HepG2 (cell line): Measurements from ENCODE around the gene MRPS7. TPM values are rescaled to one million over a fixed set of nuclear protein-coding genes. Genes with fewer than 3 reads are reported as not detected.
A peak's percentile ranks its signal among the peaks of the same experiment; 100 is the strongest.

Experiments
- ASH2L ChIP-seq: fragments of 300-600, 200-600 bp; sonication (generic); IDR thresholded peaks from 2 replicates; pipeline ENCODE4 v1.7.0; 2017; ENCODE audit warnings: low read depth, mild to moderate bottlenecking, moderate library complexity, mixed read lengths, low read length; ENCODE audit not compliant: insufficient read length
- CBX2 ChIP-seq, 2 experiments: fragments of 200-600 bp in 1 of 2; sonication (generic); formaldehyde crosslinking in 1 of 2; IDR thresholded peaks; 2 replicates each; pipeline versions ENCODE4 v1.7.0 to v1.8.1; 2018 to 2022; ENCODE audit warnings: low read depth in 2 of 2, low read length in 1 of 2, mild to moderate bottlenecking in 1 of 2, missing genetic modification reagents in 1 of 2
- EP300 ChIP-seq, 3 experiments: sonication (generic) in 1 of 3; formaldehyde crosslinking in 1 of 3; IDR thresholded peaks; 2 replicates each; pipeline versions ENCODE4 v1.5.1 to v1.6.1; 2011 to 2020; ENCODE audit warnings: low read depth in 2 of 3, low read length in 2 of 3, borderline replicate concordance in 1 of 3, improper control_type of control experiment in 1 of 3, mild to moderate bottlenecking in 1 of 3, missing genetic modification reagents in 1 of 3, moderate library complexity in 1 of 3
- NFKBIZ ChIP-seq: IDR thresholded peaks from 2 replicates; pipeline ENCODE4 v1.6.1; 2018; ENCODE audit warnings: missing genetic modification reagents, missing compliant biosample characterization
- NR3C1 ChIP-seq: sonication (generic); formaldehyde crosslinking; IDR thresholded peaks from 2 replicates; pipeline ENCODE4 v1.4.0; 2020; ENCODE audit warnings: missing genetic modification reagents
- RFX5 ChIP-seq: IDR thresholded peaks from 2 replicates; pipeline ENCODE4 v1.6.1; 2011; ENCODE audit warnings: low read depth, low read length, improper control_type of control experiment
- ZBTB38 ChIP-seq: sonication (generic); formaldehyde crosslinking; IDR thresholded peaks from 2 replicates; pipeline ENCODE4 v1.5.1; 2020; ENCODE audit warnings: mild to moderate bottlenecking, missing genetic modification reagents
- ZNF180 ChIP-seq: sonication (generic); formaldehyde crosslinking; IDR thresholded peaks from 2 replicates; pipeline ENCODE4 v1.4.0; 2020; ENCODE audit warnings: low read depth, missing genetic modification reagents, borderline replicate concordance
- ZNF20 ChIP-seq: sonication (generic); formaldehyde crosslinking; IDR thresholded peaks from 2 replicates; pipeline ENCODE4 v1.4.0; 2020; ENCODE audit warnings: mild to moderate bottlenecking, moderate library complexity, missing genetic modification reagents
- ZNF468 ChIP-seq: sonication (generic); formaldehyde crosslinking; IDR thresholded peaks from 2 replicates; pipeline ENCODE4 v1.8.0; 2022; ENCODE audit warnings: mild to moderate bottlenecking, moderate library complexity, missing genetic modification reagents
- ZNF589 ChIP-seq: sonication (generic); formaldehyde crosslinking; conservative IDR thresholded peaks from 2 replicates; pipeline ENCODE4 v1.8.0; 2022; ENCODE audit warnings: mild to moderate bottlenecking, moderate library complexity, missing genetic modification reagents
- ZNF660 ChIP-seq: sonication (generic); formaldehyde crosslinking; IDR thresholded peaks from 2 replicates; pipeline ENCODE4 v1.5.1; 2020; ENCODE audit warnings: mild to moderate bottlenecking, low read depth, missing genetic modification reagents, borderline replicate concordance
- ZNF672 ChIP-seq: sonication (generic); formaldehyde crosslinking; IDR thresholded peaks from 2 replicates; pipeline ENCODE4 v1.8.1; 2022; ENCODE audit warnings: missing genetic modification reagents
- polyA plus RNA-seq, 8 experiments: library from polyadenylated mRNA; depleted of rRNA in 3 of 8; stranded (reverse) in 7 of 8; unstranded in 1 of 8; fragments of >200 nt; fragmentation: Illumina TruSeq in 4 of 8; extraction: Trizol in 4 of 8; gene quantifications; 2 replicates each; pipeline versions ENCODE4 v1.2.1 to v1.2.3, GENCODE V29; 2011 to 2016; ENCODE audit warnings: low read depth in 4 of 8, missing spikeins in 1 of 8, mixed read lengths in 1 of 8; ENCODE audit not compliant: insufficient read depth in 1 of 8
- total RNA-seq, 5 experiments: library from RNA; depleted of rRNA; stranded (reverse); fragments of >200 nt; fragmentation: Illumina TruSeq; extraction: Trizol; gene quantifications; 2 replicates each; pipeline ENCODE4 v1.2.3, GENCODE V29; 2016; ENCODE audit warnings: low read depth in 1 of 5
- TF ChIP-seq, protein P1 (sequence below): sonication (generic); formaldehyde crosslinking; IDR thresholded peaks from 2 replicates; pipeline ENCODE4 v1.4.0; 2020; ENCODE audit warnings: missing genetic modification reagents, mild to moderate bottlenecking, borderline replicate concordance
- TF ChIP-seq, protein P2 (sequence below): IDR thresholded peaks from 2 replicates; pipeline ENCODE4 v1.6.1; 2016; ENCODE audit warnings: missing compliant biosample characterization, missing genetic modification reagents, borderline replicate concordance
- TF ChIP-seq, protein P3 (sequence below): sonication (generic); formaldehyde crosslinking; IDR thresholded peaks from 2 replicates; pipeline ENCODE4 v1.4.0; 2020; ENCODE audit warnings: missing genetic modification reagents
- TF ChIP-seq, protein P4 (sequence below): sonication (generic); formaldehyde crosslinking; conservative IDR thresholded peaks from 2 replicates; pipeline ENCODE4 v1.4.0; 2020; ENCODE audit warnings: missing genetic modification reagents
- TF ChIP-seq, protein P5 (sequence below): sonication (generic); formaldehyde crosslinking; IDR thresholded peaks from 2 replicates; pipeline ENCODE4 v1.8.1; 2023; ENCODE audit warnings: mild to moderate bottlenecking, moderate library complexity, missing genetic modification reagents

MRPS7 gene
- total and polyA plus RNA-seq, 2 of the 13 experiments (the other 11 are each of a cell fraction or from before 2014, with no cell fraction given), result 97.0 to 162 TPM

DNA sequence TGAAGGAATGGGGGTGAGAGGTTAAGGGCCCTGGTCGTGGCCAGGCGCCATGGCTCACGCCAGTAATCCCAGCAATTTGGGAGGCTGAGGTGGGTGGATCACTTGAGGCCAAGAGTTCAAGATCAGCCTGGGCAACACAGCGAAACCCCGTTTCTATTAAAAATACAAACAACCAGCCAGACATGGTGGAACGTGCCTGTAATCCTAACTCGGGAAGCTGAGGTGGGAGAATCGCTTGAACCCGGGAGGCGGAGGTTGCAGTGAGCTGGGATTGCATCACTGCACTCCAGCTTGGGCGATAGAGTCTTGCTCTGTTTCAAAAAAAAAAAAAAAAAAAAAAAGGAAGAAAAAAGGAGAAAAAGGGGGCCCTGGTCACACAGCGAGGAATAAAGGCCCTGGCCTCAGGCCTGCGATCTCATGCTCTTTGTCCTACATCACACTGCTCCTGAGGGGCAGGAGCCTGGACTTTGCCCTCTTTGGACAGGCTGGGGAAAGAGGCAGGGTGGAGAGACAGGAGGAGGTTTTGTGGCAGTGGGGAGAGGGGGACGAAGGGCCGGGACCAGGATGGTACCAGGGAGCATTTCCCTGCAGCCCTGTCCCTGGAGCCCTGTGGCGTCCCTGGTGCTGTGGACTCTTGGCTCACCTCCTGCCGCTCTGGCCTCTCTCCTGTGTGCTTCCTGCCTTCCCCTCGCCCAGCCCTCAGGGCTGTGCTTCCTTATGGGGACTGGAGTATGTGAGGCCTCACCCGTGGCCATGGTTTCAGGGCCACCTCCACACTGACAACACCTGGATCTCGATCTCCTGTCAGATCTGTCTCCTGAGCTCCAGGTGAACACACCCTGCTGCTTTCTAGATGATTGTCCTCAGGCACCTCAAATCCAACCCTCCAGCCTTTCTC lies 47.3 kb downstream of the MRPS7 start (continued):
- TF ChIP-seq, protein P1, sequence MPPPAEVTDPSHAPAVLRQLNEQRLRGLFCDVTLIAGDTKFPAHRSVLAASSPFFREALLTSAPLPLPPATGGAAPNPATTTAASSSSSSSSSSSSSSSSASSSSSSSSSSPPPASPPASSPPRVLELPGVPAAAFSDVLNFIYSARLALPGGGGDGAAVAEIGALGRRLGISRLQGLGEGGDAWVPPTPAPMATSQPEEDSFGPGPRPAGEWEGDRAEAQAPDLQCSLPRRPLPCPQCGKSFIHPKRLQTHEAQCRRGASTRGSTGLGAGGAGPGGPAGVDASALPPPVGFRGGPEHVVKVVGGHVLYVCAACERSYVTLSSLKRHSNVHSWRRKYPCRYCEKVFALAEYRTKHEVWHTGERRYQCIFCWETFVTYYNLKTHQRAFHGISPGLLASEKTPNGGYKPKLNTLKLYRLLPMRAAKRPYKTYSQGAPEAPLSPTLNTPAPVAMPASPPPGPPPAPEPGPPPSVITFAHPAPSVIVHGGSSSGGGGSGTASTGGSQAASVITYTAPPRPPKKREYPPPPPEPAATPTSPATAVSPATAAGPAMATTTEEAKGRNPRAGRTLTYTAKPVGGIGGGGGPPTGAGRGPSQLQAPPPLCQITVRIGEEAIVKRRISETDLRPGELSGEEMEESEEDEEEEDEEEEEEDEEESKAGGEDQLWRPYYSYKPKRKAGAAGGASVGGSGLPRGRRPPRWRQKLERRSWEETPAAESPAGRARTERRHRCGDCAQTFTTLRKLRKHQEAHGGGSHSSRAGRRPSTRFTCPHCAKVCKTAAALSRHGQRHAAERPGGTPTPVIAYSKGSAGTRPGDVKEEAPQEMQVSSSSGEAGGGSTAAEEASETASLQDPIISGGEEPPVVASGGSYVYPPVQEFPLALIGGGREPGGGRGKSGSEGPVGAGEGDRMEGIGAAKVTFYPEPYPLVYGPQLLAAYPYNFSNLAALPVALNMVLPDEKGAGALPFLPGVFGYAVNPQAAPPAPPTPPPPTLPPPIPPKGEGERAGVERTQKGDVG (CRISPR knock-in tag), result no peak
- TF ChIP-seq ASH2L, result peak; percentile 94
- TF ChIP-seq, protein P2, sequence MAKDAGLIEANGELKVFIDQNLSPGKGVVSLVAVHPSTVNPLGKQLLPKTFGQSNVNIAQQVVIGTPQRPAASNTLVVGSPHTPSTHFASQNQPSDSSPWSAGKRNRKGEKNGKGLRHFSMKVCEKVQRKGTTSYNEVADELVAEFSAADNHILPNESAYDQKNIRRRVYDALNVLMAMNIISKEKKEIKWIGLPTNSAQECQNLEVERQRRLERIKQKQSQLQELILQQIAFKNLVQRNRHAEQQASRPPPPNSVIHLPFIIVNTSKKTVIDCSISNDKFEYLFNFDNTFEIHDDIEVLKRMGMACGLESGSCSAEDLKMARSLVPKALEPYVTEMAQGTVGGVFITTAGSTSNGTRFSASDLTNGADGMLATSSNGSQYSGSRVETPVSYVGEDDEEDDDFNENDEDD (CRISPR knock-in tag), result peak; percentile 50; the same call in 1 of the 2 replicates
- peak; percentile 59; the same call in 1 of the 2 replicates for TF ChIP-seq NFKBIZ
- TF ChIP-seq ZNF589 (CRISPR knock-in tag), result no peak
- TF ChIP-seq ZNF468 (CRISPR knock-in tag), result 0 out of 2 replicates have a peak, but pooled peaks have one; percentile 26
- peak; percentile 77 for TF ChIP-seq ZBTB38
- TF ChIP-seq, protein P3, sequence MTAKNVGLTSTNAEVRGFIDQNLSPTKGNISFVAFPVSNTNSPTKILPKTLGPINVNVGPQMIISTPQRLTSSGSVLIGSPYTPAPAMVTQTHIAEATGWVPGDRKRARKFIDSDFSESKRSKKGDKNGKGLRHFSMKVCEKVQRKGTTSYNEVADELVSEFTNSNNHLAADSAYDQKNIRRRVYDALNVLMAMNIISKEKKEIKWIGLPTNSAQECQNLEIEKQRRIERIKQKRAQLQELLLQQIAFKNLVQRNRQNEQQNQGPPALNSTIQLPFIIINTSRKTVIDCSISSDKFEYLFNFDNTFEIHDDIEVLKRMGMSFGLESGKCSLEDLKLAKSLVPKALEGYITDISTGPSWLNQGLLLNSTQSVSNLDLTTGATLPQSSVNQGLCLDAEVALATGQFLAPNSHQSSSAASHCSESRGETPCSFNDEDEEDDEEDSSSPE (CRISPR knock-in tag), result peak; percentile 41; the same call in 1 of the 2 replicates
- no peak for TF ChIP-seq CBX2 (IDR thresholded peaks at IDR 0.05; ENCODE audit: low read depth, low read length)
- peak; percentile 88; the same call in 1 of the 2 replicates for TF ChIP-seq CBX2 (CRISPR knock-in tag; IDR thresholded peaks at IDR 0.05; ENCODE audit: low read depth)
- TF ChIP-seq ZNF672 (CRISPR knock-in tag), result no peak
- no peak for TF ChIP-seq ZNF180 (CRISPR knock-in tag)
- TF ChIP-seq, protein P4, sequence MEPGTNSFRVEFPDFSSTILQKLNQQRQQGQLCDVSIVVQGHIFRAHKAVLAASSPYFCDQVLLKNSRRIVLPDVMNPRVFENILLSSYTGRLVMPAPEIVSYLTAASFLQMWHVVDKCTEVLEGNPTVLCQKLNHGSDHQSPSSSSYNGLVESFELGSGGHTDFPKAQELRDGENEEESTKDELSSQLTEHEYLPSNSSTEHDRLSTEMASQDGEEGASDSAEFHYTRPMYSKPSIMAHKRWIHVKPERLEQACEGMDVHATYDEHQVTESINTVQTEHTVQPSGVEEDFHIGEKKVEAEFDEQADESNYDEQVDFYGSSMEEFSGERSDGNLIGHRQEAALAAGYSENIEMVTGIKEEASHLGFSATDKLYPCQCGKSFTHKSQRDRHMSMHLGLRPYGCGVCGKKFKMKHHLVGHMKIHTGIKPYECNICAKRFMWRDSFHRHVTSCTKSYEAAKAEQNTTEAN, result no peak
- no peak for TF ChIP-seq ZNF20 (CRISPR knock-in tag)
- TF ChIP-seq, protein P5, sequence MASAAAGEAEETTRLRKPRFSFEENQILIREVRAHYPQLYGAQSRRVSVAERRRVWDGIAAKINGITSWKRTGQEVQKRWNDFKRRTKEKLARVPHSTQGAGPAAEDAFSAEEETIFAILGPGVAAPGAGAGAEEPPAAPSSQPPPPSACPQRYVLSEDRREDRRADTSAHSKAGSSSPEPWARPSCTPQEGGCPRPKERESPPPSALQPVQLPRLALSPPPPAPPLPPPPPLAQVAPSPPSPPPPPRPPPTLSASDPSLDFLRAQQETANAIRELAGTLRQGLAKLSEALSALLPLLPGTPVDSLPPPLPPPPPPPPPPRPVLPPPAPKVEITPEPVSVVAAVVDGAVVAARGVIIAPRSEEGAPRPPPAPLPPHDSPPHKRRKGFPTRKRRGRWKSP (CRISPR knock-in tag), result no peak; the same call in 1 of the 2 replicates
- TF ChIP-seq RFX5, result no peak
- peak; percentile 53 to 67; a peak in 2 of 4 replicates for TF ChIP-seq EP300 (IDR thresholded peaks at IDR 0.05; ENCODE audit: low read depth in 2 of 2, low read length in 2 of 2)
- peak; percentile 53; the same call in 1 of the 2 replicates for TF ChIP-seq EP300 (CRISPR knock-in tag; IDR thresholded peaks at IDR 0.05; ENCODE audit: borderline replicate concordance)
- no peak for TF ChIP-seq NR3C1
- TF ChIP-seq ZNF660 (CRISPR knock-in tag), result no peak; the same call in 1 of the 2 replicates
